D341Med (cell line): Measurements from ENCODE around the gene DCLK3.

ENCODE experiments used
- DNase-seq: peaks from one replicate; pipeline ENCODE4 v3.0.0; 2012; ENCODE audit warnings: low spot score

Gene DCLK3

GRCh38 chr3:36709826-36710365, 54.5 kb downstream of the DCLK3 start:
- no peak for DNase-seq

- no peak for DNase-seq
Observed at GRCh38 chr3:36709281-36709680, 55.1 kb downstream of the DCLK3 start.

GRCh38 chr3:36707623-36708409, 56.5 kb downstream of the DCLK3 start:
- DNase-seq: no peak

GRCh38 chr3:36705015-36705414, 59.3 kb downstream of the DCLK3 start:
- no peak for DNase-seq

GRCh38 chr3:36704280-36704679, 60.1 kb downstream of the DCLK3 start:
- no peak for DNase-seq

- DNase-seq: no peak
Observed at GRCh38 chr3:36701249-36701572, 63.1 kb downstream of the DCLK3 start.

- peak; percentile 81 for DNase-seq
Observed at GRCh38 chr3:36700537-36701248, 63.7 kb downstream of the DCLK3 start.

- DNase-seq: no peak
Observed at GRCh38 chr3:36698314-36698713, 66.0 kb downstream of the DCLK3 start.

- DNase-seq: no peak
Observed at GRCh38 chr3:36697229-36698001, 66.9 kb downstream of the DCLK3 start.

- DNase-seq: no peak
Observed at GRCh38 chr3:36696799-36697198, 67.6 kb downstream of the DCLK3 start.

- DNase-seq: no peak
Observed at GRCh38 chr3:36695769-36696137, 68.6 kb downstream of the DCLK3 start.

GRCh38 chr3:36695113-36695768, 69.1 kb downstream of the DCLK3 start:
- no peak for DNase-seq

GRCh38 chr3:36693670-36694069, 70.7 kb downstream of the DCLK3 start:
- DNase-seq: no peak

GRCh38 chr3:36689560-36689959, 74.8 kb downstream of the DCLK3 start:
- DNase-seq: no peak

GRCh38 chr3:36688815-36689214, 75.5 kb downstream of the DCLK3 start:
- no peak for DNase-seq

GRCh38 chr3:36686516-36686915, 77.8 kb downstream of the DCLK3 start:
- no peak for DNase-seq

GRCh38 chr3:36681867-36682266, 82.5 kb downstream of the DCLK3 start:
- no peak for DNase-seq

GRCh38 chr3:36680952-36681351, 83.4 kb downstream of the DCLK3 start:
- no peak for DNase-seq

- no peak for DNase-seq
Observed at GRCh38 chr3:36679384-36680200, 84.8 kb downstream of the DCLK3 start.

GRCh38 chr3:36678216-36679013, 85.9 kb downstream of the DCLK3 start:
- DNase-seq: no peak
